GM19238 (cell line): ENCODE data around the gene GPR83.
"Not testable (repeated sequence)": the region's sequence is repeated elsewhere in the genome, so short reads cannot be mapped to it uniquely, and the experiment has no call there.

Source experiments
- DNase-seq: peaks from one replicate; pipeline ENCODE4 v3.0.0; 2011; ENCODE audit warnings: low spot score; ENCODE audit not compliant: insufficient read length

GPR83 gene

GRCh38 chr11:94400839-94401772 lies at the start of gene GPR83:
Gene GPR83 (minus strand): TSS chr11:94401419. CDS start chr11:94401247, 172 bp downstream.
- no peak for DNase-seq

DNA sequence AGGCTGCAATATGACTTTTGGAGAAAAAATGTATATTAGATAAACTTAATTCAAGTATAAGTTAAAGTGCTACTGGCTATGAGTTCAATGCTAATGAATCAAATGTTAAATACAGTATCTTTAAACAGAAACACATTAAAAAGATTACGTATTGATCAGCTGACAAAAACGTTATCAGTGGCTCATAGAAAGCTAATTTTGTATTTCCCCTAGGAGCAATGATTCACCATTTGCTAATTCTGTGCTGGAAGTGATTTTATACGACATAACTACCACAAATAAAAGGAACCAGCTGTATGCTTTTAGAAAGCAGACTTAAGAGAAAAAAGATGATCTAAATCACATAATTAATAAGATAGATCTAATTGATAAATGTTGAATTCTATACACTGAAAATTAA lies 48.8 kb upstream of the GPR83 start:
- no peak for DNase-seq

DNA sequence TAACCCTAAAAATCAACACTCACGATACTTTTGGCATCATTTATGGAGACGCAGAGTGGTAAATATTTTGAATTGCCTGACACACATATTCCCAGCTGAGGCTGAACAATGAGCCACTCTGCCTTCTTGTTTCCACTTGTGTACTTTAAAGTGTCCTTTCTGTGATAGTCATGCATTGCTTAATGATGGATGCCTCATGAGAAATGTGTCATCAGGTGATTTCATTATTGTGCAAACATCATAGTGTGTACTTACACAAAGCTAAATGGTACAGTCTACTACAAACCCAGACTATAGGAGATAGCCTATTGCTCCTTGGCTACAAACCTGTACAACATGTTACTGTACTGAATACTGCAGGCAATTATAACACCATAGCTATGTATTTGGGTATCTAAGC lies 48.2 kb upstream of the GPR83 start:
- no peak for DNase-seq

DNA sequence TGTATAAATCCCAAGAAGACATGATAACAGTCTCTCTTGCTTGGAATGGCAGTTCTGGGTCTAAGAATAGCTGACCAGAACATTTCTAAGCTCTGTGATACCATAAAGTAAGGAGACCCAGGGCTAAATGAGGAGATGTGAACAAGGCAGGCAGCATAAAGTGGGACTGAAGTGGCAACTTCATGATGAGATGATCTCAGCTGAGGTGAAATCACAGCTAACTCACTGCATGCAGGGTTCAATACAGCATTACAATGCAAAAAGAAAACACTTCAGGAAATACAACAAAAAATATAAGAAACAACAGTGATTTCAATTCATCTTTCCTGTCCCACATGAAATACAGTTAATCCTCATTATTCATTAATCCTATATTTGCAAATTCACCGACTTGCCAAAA lies 47.8 kb upstream of the GPR83 start:
- DNase-seq = no peak

- no peak for DNase-seq
Measured at GRCh38 chr11:94447149-94447548, 45.9 kb upstream of the GPR83 start.

GRCh38 chr11:94445641-94446040 lies 44.4 kb upstream of the GPR83 start:
- no peak for DNase-seq

DNA sequence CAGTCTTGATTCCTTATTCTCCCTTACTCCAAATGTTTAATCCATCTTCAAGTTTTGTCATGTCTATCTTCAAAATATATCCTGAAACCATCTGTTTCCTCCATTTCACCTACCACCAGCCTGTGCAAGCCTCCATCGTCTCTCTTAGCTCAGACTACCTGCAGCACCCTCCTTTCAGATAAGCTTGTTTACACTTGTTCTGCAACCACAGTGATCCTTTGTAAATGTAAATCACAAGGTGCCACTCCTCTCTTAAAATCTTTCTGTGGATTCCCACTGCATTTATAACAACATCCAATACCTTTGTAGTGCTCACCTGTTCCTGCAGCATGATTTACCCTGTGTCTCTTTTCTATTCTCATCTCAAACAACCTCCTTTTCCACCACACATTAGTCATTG lies 31.8 kb upstream of the GPR83 start:
- DNase-seq = no peak

DNA sequence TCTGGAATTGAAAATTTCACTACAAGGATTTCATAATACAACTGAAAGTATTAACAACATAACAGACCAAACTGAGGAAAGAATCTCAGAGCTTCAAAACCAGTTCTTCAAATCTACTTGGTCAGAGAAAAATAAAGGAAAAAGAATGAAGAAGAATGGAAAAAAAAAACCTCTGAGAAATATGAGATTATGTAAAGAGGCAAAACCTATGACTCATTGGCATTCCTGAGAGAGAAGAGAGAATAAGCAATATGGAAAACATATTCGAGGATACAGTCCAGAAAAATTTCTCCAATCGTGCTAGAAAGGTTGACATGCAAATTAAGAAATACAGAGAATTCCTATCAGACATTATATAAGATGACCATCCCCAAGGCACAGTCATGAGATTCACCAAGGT lies 23.4 kb upstream of the GPR83 start:
- no peak for DNase-seq

DNA sequence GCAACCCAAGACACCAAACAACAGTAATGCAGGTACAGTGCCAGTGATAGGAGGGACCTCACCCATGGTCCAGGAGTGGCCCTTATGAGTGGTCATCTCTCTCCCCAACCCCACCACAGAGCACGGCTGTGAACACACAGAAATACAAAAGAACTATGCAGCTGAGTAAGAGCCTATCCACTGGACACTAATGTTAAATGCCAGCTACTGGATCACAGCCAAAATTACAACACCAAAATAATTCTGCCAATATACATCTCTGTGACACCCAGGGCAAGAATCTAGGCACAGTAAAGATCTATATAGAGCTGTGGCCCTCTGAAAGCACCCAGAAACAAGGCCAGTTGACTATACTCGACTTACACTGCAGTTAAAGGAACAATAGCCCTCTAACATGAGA lies 22.8 kb upstream of the GPR83 start:
- no peak for DNase-seq

- no peak for DNase-seq
Measured at GRCh38 chr11:94423507-94423906, 22.3 kb upstream of the GPR83 start.

DNA sequence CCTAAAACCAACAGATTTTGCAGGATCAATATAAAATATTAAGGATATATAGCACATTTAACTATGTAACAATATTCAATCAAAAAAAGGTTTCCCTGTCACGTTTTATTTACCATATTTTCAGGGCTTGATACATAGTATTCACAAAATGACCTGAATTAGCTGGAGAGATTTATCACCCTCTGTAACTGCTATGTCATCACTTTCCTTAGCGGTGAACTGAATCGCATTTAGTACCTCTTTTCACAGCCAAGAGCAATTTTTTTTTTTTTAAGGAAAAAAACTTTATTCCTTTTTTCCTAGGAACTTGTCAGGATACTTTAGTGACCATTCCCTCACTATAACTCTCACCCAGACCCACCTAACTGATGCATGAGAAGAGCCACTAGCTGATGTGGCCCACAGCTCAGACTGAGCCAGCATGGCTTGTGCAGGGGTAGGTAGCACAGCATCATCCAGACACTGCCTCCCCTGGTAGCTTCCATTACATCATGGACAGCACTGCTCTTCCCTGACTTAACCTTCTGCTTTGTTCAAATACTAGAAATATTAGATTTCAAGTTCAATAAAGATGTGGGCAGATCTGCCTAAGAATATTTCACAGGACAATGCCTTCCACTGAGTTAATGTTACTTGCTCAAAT lies 17.0 kb upstream of the GPR83 start:
- no peak for DNase-seq

DNA sequence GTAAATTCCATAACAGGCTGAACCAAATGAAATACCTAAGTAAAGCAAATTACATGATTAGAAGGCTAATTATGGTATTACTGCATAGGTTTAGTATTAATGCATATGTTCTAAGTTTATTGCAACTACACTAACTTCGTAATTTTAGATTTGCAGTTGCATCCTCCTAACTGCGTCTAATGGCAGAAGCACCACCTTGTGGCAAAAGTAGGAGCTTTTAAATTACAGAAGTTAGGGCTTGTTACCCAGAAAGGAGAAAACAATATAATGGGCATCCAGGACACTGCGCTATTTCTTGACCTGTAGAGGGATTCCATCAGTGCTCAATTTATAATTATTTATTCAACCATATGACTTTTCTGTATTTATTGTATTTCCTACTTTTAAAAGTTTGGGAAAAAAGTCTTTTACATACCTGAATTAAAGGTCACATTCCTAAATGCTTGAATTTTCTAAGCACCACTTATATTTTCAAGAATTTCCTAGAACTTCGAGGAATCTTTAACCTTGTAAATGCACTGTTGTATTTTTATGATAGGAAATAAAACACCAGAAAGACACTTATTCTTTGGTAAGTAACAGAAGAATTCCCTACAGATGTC lies 16.3 kb upstream of the GPR83 start:
- DNase-seq = no peak

DNA sequence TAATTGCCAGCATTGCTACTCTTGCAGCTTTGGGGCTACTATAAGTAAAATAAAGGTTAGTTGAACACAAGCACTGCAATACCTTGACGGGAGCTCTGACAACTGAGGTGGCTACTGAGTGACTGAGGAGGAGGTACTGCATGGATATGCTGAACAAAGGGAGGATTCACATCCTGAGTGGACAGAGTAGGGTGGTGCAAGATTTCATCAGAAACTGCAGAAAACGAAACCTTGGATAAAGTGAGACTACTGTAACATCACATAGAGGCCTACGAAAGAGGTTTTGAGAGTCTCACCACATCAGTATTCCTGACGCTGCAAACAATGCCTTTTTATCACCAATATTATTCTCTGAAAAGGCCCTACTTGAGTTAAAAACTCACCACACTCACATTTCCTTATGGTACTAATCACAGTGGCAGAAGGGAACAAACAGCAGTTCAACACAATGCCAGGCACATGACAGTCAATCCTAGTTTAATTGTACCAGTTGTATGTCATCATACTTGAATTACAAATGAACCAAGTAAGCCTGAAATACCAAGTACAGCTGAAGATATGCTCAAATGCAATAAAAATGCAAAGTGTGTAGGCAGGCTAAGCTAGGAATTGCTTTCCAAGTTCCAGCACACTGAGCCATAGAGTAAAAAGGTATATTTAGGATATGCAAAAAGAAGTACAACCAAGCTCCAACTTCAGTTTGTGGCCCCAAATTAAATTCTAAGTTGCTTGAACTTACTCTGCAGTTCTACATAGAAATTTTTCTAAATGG lies 4.0 kb upstream of the GPR83 start:
- DNase-seq = no peak

DNA sequence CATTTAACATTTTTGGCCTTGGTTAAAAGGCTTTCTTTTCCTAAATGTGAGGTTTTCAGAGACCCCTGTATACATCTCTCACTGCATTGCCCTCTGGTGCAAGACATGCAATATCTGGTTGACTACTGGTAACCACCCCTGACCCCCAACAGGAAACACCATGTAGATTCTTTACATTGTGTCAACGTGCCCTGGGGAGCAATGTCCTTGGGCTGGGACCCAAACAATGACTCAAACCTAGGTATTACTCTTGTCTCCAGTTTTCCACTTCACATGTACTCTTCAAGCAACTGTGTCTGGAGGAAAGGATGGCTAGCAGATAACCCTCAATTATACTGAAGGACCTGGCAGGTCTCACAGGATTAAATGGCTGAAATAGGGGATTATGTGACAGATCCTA lies 1.1 kb upstream of the GPR83 start:
- no peak for DNase-seq

DNA sequence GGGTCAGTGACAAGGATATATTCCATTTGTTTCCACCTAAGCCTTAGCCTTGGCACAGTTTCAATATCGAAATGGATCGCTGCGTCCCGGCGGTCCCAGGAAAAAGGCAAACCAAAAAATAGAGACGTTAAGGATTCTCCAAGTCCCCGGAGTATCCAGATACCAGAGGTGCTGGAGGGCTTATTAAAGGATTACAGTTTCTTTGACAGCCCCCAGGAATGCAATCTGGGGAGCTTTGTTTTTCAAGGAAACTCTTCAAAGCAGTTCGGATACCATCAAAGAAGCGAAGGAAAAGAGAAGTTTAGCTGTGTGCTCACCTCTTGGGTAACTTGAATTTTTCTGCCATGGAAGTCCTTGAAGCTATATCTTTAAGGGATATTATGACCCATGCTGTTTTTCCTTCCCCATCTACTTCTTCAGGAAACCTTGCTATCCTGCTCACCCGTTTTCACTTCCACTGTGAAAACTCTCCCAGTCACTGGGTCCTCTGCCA lies 600 bp upstream of the GPR83 start:
- DNase-seq = no peak

GRCh38 chr11:94400457-94400838 lies 771 bp downstream of the GPR83 start:
- no peak for DNase-seq

DNA sequence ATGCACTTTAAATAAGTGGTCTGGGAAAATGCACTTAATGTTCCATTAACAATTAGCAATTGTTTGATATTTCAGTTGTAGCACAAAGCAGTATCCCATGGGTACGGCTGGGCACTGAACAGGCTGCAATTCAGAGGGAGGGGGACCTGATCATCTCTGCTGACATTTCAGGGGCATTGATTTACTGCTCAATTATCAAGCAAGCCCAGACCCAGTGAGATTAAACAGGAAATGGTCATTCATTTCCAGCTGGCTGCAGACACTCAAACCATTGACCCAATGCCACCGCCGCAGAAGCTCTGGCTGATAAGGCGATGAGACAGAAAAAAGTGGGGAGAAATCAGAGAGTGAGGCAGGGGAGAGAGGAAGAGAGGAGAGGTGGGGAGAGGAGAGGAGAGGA lies 1.2 kb downstream of the GPR83 start:
- no peak for DNase-seq

DNA sequence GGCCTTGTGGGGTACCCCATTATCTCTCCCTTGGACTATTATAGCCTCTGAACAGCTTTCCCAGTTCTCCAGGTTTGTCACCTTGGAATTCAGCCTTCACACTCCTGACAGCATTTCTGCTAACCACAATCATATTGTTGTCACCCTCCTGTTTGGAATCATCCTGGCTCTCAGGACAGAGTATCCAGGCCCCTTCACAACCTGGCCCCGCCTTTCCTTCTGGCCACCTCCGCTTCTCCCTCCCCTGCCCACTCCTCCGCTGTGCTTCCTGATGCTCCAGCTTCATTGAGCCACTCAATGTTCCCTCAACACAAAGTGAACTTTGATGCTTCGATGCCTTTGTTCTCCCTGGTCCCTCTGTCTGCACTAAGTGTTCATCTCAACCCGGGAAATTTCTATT lies 3.1 kb downstream of the GPR83 start:
- DNase-seq = no peak

GRCh38 chr11:94396282-94396681 lies 4.9 kb downstream of the GPR83 start:
- DNase-seq = no peak

DNA sequence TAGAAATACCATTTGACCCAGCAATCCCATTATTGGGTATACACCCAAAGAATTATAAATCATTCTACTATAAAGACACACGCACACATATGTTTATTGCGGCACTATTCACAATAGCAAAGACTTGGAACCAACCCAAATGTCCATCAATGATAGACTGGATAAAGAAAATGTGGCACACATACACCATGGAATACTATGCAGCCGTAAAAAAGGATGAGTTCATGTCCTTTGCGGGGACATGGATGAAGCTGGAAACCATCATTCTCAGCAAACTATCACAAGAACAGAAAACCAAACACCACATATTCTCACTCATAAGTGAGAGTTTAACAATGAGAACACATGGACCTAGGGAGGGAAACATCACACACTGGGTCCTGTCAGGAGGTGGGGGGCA lies 9.3 kb downstream of the GPR83 start:
- not testable (repeated sequence) for DNase-seq

GRCh38 chr11:94379613-94380012 lies 21.6 kb downstream of the GPR83 start:
- DNase-seq = no peak

DNA sequence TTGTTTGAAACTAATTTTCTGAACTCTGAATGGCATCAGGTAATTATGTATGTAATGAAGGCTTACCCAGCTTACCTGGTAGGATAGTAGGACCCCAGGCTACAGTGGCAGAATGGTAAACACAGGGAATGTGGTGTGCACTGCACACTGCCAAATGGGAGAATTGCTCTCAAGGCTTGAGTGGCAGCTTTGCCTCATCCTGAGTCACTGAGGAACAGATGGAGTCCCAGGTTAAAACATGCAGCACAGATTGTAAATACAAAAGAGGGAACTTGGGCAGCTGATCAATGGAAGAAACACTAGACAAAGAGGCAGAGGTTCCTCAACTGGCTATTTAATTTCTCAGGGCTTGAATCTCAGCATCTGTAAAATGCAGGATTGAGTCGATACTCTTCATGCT lies 24.4 kb downstream of the GPR83 start:
- no peak for DNase-seq
